ENCODE results near the gene C19orf12.

C19orf12 gene

DNA sequence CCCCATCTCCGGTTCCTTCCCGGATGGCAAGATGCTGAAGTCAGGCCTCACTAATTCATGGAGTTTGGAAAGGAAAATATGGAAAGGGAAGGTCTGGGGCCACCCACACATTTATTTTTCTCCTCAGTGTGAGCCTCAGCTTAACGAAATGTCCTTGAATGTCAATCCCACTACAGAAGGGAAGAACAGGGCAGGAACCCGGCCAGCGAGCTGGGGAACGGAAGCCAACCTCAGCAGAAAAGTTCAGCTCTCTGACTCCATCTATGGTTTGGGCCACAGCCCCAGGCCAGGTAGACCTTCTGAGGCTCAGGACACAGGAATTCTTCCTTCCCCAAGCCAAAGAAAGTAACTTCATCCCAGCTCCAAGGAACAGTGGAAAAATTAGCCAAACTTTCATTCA, 8.4 kb downstream of the C19orf12 start:
- TF ChIP-seq, protein P1, sequence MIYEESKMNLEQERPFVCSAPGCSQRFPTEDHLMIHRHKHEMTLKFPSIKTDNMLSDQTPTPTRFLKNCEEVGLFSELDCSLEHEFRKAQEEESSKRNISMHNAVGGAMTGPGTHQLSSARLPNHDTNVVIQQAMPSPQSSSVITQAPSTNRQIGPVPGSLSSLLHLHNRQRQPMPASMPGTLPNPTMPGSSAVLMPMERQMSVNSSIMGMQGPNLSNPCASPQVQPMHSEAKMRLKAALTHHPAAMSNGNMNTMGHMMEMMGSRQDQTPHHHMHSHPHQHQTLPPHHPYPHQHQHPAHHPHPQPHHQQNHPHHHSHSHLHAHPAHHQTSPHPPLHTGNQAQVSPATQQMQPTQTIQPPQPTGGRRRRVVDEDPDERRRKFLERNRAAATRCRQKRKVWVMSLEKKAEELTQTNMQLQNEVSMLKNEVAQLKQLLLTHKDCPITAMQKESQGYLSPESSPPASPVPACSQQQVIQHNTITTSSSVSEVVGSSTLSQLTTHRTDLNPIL (CRISPR knock-in tag; IDR thresholded peaks at IDR 0.05; ENCODE audit: low read depth): no peak
- TF ChIP-seq, protein P2, sequence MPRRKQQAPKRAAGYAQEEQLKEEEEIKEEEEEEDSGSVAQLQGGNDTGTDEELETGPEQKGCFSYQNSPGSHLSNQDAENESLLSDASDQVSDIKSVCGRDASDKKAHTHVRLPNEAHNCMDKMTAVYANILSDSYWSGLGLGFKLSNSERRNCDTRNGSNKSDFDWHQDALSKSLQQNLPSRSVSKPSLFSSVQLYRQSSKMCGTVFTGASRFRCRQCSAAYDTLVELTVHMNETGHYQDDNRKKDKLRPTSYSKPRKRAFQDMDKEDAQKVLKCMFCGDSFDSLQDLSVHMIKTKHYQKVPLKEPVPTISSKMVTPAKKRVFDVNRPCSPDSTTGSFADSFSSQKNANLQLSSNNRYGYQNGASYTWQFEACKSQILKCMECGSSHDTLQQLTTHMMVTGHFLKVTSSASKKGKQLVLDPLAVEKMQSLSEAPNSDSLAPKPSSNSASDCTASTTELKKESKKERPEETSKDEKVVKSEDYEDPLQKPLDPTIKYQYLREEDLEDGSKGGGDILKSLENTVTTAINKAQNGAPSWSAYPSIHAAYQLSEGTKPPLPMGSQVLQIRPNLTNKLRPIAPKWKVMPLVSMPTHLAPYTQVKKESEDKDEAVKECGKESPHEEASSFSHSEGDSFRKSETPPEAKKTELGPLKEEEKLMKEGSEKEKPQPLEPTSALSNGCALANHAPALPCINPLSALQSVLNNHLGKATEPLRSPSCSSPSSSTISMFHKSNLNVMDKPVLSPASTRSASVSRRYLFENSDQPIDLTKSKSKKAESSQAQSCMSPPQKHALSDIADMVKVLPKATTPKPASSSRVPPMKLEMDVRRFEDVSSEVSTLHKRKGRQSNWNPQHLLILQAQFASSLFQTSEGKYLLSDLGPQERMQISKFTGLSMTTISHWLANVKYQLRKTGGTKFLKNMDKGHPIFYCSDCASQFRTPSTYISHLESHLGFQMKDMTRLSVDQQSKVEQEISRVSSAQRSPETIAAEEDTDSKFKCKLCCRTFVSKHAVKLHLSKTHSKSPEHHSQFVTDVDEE (CRISPR knock-in tag; IDR thresholded peaks at IDR 0.05): no peak
- no peak for TF ChIP-seq ISL1 (CRISPR knock-in tag; IDR thresholded peaks at IDR 0.05)
- TF ChIP-seq ZNF70 (CRISPR knock-in tag; IDR thresholded peaks at IDR 0.05): no peak
- no peak for TF ChIP-seq ZNF8 (CRISPR knock-in tag; IDR thresholded peaks at IDR 0.05)
- TF ChIP-seq TCF4 (CRISPR knock-in tag; IDR thresholded peaks at IDR 0.05; ENCODE audit: borderline replicate concordance): no peak
- TF ChIP-seq ESRRG (CRISPR knock-in tag; IDR thresholded peaks at IDR 0.05): no peak
- no peak for TF ChIP-seq ZFP30 (CRISPR knock-in tag; IDR thresholded peaks at IDR 0.05)
- no peak for TF ChIP-seq TOX (CRISPR knock-in tag; IDR thresholded peaks at IDR 0.05; ENCODE audit: borderline replicate concordance)
- no peak for TF ChIP-seq BACH2 (CRISPR knock-in tag; IDR thresholded peaks at IDR 0.05; ENCODE audit: borderline replicate concordance)
- ATAC-seq: no peak

DNA sequence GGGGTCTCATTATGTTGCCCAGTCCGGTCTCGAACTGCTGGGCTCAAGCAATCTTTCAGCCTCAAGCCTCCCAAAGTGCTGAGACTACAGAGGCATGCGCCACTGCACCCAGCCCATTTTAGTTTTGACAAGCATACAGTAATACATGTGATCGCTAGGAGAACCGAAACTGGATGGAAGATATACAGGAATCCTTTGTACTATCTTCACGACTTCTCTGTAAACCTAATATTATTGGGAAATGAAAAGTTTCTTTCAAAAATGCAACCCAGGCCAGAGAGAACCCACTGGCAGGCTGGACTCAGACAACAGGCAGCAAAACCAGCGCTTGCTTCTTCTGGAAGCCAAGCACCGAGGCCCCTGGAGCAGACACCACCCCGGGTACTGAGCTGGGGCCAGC, 9.4 kb downstream of the C19orf12 start:
- ATAC-seq: no peak

More for the DNA sequence above, 9.4 kb downstream of the C19orf12 start:
- no peak for TF ChIP-seq PPARA (CRISPR knock-in tag; IDR thresholded peaks at IDR 0.05; ENCODE audit: borderline replicate concordance)
- TF ChIP-seq, protein P3, sequence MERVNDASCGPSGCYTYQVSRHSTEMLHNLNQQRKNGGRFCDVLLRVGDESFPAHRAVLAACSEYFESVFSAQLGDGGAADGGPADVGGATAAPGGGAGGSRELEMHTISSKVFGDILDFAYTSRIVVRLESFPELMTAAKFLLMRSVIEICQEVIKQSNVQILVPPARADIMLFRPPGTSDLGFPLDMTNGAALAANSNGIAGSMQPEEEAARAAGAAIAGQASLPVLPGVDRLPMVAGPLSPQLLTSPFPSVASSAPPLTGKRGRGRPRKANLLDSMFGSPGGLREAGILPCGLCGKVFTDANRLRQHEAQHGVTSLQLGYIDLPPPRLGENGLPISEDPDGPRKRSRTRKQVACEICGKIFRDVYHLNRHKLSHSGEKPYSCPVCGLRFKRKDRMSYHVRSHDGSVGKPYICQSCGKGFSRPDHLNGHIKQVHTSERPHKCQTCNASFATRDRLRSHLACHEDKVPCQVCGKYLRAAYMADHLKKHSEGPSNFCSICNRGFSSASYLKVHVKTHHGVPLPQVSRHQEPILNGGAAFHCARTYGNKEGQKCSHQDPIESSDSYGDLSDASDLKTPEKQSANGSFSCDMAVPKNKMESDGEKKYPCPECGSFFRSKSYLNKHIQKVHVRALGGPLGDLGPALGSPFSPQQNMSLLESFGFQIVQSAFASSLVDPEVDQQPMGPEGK (CRISPR knock-in tag; IDR thresholded peaks at IDR 0.05; ENCODE audit: borderline replicate concordance): no peak
- TF ChIP-seq TCF4 (CRISPR knock-in tag; IDR thresholded peaks at IDR 0.05; ENCODE audit: borderline replicate concordance): no peak
- no peak for TF ChIP-seq TOX (CRISPR knock-in tag; IDR thresholded peaks at IDR 0.05; ENCODE audit: borderline replicate concordance)
- TF ChIP-seq ISL1 (CRISPR knock-in tag; IDR thresholded peaks at IDR 0.05): no peak
- no peak for TF ChIP-seq ARNTL (CRISPR knock-in tag; IDR thresholded peaks at IDR 0.05; ENCODE audit: borderline replicate concordance, low read depth)
- TF ChIP-seq ZFP3 (CRISPR knock-in tag; IDR thresholded peaks at IDR 0.05): no peak
- TF ChIP-seq, protein P1 (CRISPR knock-in tag; IDR thresholded peaks at IDR 0.05; ENCODE audit: low read depth): no peak
- no peak for TF ChIP-seq BACH2 (CRISPR knock-in tag; IDR thresholded peaks at IDR 0.05; ENCODE audit: borderline replicate concordance)
- TF ChIP-seq CSDC2 (CRISPR knock-in tag; IDR thresholded peaks at IDR 0.05): no peak
- no peak for TF ChIP-seq GLIS3 (CRISPR knock-in tag; IDR thresholded peaks at IDR 0.05)
- TF ChIP-seq, protein P4, sequence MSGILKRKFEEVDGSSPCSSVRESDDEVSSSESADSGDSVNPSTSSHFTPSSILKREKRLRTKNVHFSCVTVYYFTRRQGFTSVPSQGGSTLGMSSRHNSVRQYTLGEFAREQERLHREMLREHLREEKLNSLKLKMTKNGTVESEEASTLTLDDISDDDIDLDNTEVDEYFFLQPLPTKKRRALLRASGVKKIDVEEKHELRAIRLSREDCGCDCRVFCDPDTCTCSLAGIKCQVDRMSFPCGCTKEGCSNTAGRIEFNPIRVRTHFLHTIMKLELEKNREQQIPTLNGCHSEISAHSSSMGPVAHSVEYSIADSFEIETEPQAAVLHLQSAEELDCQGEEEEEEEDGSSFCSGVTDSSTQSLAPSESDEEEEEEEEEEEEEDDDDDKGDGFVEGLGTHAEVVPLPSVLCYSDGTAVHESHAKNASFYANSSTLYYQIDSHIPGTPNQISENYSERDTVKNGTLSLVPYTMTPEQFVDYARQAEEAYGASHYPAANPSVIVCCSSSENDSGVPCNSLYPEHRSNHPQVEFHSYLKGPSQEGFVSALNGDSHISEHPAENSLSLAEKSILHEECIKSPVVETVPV (CRISPR knock-in tag; IDR thresholded peaks at IDR 0.05): no peak
- TF ChIP-seq, protein P5, sequence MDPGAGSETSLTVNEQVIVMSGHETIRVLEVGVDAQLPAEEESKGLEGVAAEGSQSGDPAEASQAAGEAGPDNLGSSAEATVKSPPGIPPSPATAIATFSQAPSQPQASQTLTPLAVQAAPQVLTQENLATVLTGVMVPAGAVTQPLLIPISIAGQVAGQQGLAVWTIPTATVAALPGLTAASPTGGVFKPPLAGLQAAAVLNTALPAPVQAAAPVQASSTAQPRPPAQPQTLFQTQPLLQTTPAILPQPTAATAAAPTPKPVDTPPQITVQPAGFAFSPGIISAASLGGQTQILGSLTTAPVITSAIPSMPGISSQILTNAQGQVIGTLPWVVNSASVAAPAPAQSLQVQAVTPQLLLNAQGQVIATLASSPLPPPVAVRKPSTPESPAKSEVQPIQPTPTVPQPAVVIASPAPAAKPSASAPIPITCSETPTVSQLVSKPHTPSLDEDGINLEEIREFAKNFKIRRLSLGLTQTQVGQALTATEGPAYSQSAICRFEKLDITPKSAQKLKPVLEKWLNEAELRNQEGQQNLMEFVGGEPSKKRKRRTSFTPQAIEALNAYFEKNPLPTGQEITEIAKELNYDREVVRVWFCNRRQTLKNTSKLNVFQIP (CRISPR knock-in tag; IDR thresholded peaks at IDR 0.05; ENCODE audit: borderline replicate concordance, low read depth): no peak

Measured in SK-N-SH treated with all-trans-retinoic acid at 6 μM for 48 hours (cell line).